K562 (cell line): Measurements from ENCODE around the gene TSC22D1. TPM values are rescaled to one million over a fixed set of nuclear protein-coding genes. Genes with fewer than 3 reads are reported as not detected.
A peak's percentile ranks its signal among the peaks of the same experiment; 100 is the strongest.

Experiments used
- ATAC-seq: fragments of 200-7000 bp; cut with Tn5 transposase; 3 replicates; pipeline ENCODE4 v1.9.1; 2020; ENCODE audit warnings: moderate library complexity
- BruUV-seq: library from RNA; stranded (reverse); fragments of 400-500 nt; replicated peaks from 2 replicates; lab custom pipeline; 2021; lab: Mats Ljungman, UMichigan
- CTCF ChIA-PET: fragments of 300-600 bp; formaldehyde crosslinking; extraction: SDS; loops from one replicate; lab custom pipeline; 2021; ENCODE audit warnings: low intra/inter-chr PET ratio; lab: Yijun Ruan, JAX
- POLR2A ChIA-PET: fragments of 300-600, 350-650 bp; sonication (Branson Sonifier 250); formaldehyde crosslinking; extraction: SDS; loops from one replicate; lab custom pipeline; 2021; ENCODE audit warnings: antibody characterized with exemption, inconsistent platforms; lab: Yijun Ruan, JAX
- DNase-seq, 4 experiments: peaks; one replicate each; pipeline versions ENCODE4 v3.0.0 to v3.0.0-alpha.2; 2011 to 2018; ENCODE audit warnings: low spot score in 3 of 4, mixed read lengths in 3 of 4; ENCODE audit errors: extremely low read depth in 1 of 4
- FAIRE-seq: peaks from 2 replicates; lab custom pipeline; 2011; peaks lifted over from hg19 to GRCh38; lab: Jason Lieb, UNC
- H2AFZ ChIP-seq: 2 replicates; pipeline ENCODE4 v1.6.0; 2011; ENCODE audit warnings: low read depth, low read length, control low read depth, inconsistent platforms
- H3K27ac ChIP-seq: fragments of 200-600 bp; 3 replicates; pipeline ENCODE4 v1.8.0; 2011; ENCODE audit warnings: low read depth, mild to moderate bottlenecking, control low read depth, inconsistent platforms, low read length, moderate library complexity, mixed read lengths; ENCODE audit errors: extremely low read depth
- H3K27me3 ChIP-seq, 2 experiments: fragments of 300-600 bp in 1 of 2; 2 replicates in 1 of 2; 3 replicates in 1 of 2; pipeline versions ENCODE4 v1.6.0 to v1.8.0; 2011; ENCODE audit warnings: inconsistent platforms in 2 of 2, low read length in 2 of 2, mild to moderate bottlenecking in 1 of 2, mixed read lengths in 1 of 2, moderate library complexity in 1 of 2; ENCODE audit not compliant: control insufficient read depth in 2 of 2, insufficient read depth in 2 of 2
- H3K36me3 ChIP-seq: fragments of 300-600 bp; 3 replicates; pipeline ENCODE4 v1.8.0; 2011; ENCODE audit warnings: mild to moderate bottlenecking, low read length, inconsistent platforms; ENCODE audit not compliant: control insufficient read depth, insufficient read depth
- H3K4me1 ChIP-seq, 2 experiments: fragments of 200-600 bp in 1 of 2; replicated peaks in 1 of 2; 2 replicates in 1 of 2; 3 replicates in 1 of 2; pipeline versions ENCODE4 v1.5.1 to v1.8.0; 2011; ENCODE audit warnings: inconsistent platforms in 2 of 2, low read length in 2 of 2, mild to moderate bottlenecking in 1 of 2, mixed read lengths in 1 of 2, moderate library complexity in 1 of 2; ENCODE audit not compliant: control insufficient read depth in 2 of 2, insufficient read depth in 2 of 2
- H3K4me2 ChIP-seq: 2 replicates; pipeline ENCODE4 v1.6.1; 2011; ENCODE audit warnings: low read length, control low read depth, inconsistent platforms, mixed read lengths; ENCODE audit not compliant: insufficient read depth
- H3K4me3 ChIP-seq: fragments of 200-600 bp; sonication (generic), shearing (Covaris generic); 2 replicates; pipeline ENCODE4 v1.5.1; 2016; ENCODE audit warnings: control low read depth, inconsistent platforms
- H3K79me2 ChIP-seq: fragments of 200-600 bp; 3 replicates; pipeline ENCODE4 v1.8.0; 2011; ENCODE audit warnings: low read length, inconsistent platforms; ENCODE audit not compliant: control insufficient read depth, insufficient read depth
- H3K9ac ChIP-seq, 2 experiments: 2 replicates each; pipeline versions ENCODE4 v1.6.0 to v1.6.1; 2011; ENCODE audit warnings: low read depth in 2 of 2, low read length in 2 of 2, control low read depth in 1 of 2, inconsistent platforms in 1 of 2, mild to moderate bottlenecking in 1 of 2, mixed read lengths in 1 of 2; ENCODE audit not compliant: insufficient read depth in 1 of 2
- H3K9me1 ChIP-seq: one replicate; pipeline ENCODE4 v1.6.0; 2011; ENCODE audit warnings: inconsistent platforms, mild to moderate bottlenecking, low read length, moderate library complexity; ENCODE audit not compliant: control insufficient read depth, insufficient read depth
- H3K9me3 ChIP-seq: replicated peaks from 2 replicates; pipeline ENCODE4 v1.5.1; 2011; ENCODE audit warnings: low read depth, low read length, inconsistent platforms; ENCODE audit not compliant: control insufficient read depth, insufficient read depth
- H4K20me1 ChIP-seq: replicated peaks from 2 replicates; pipeline ENCODE4 v1.6.1; 2011; ENCODE audit warnings: low read length, inconsistent platforms, mixed read lengths; ENCODE audit not compliant: control insufficient read depth, insufficient read depth
- CBX5 ChIP-seq: IDR thresholded peaks from 2 replicates; pipeline ENCODE4 v1.6.1; 2014; ENCODE audit warnings: low read depth, borderline replicate concordance
- CREB1 ChIP-seq, 2 experiments: sonication (generic) in 1 of 2; formaldehyde crosslinking in 1 of 2; IDR thresholded peaks; 2 replicates each; pipeline versions ENCODE4 v1.6.1 to v1.8.0; 2012 to 2022; ENCODE audit warnings: inconsistent platforms in 1 of 2, mild to moderate bottlenecking in 1 of 2, missing genetic modification reagents in 1 of 2, moderate library complexity in 1 of 2
- KLF6 ChIP-seq: fragments of 250-450 bp; sonication (Bioruptor Pico); IDR thresholded peaks from 2 replicates; pipeline ENCODE4 v1.4.0; 2020; ENCODE audit warnings: mild to moderate bottlenecking, moderate library complexity, borderline replicate concordance
- RBM25 ChIP-seq: fragments of 200-400 bp; formaldehyde crosslinking; IDR thresholded peaks from 2 replicates; pipeline ENCODE4 v1.6.1; 2018; ENCODE audit warnings: low read length, low read depth, moderate library complexity; ENCODE audit not compliant: severe bottlenecking
- RFX1 ChIP-seq: fragments of 450-650 bp; IDR thresholded peaks from 2 replicates; pipeline ENCODE4 v1.6.1; 2016; ENCODE audit warnings: mild to moderate bottlenecking, moderate library complexity
- ZNF785 ChIP-seq: fragments of 250-450 bp; sonication (Bioruptor Pico); IDR thresholded peaks from 2 replicates; pipeline ENCODE4 v1.4.0; 2020; ENCODE audit warnings: mild to moderate bottlenecking
- WGBS: fragments of 100-300 bp; shearing (Covaris generic); methylation state at CpG from one replicate; pipeline ENCODE4 v1.1.6; 2016; ENCODE audit warnings: low coverage, mixed read lengths; ENCODE audit not compliant: insufficient coverage; ENCODE audit errors: missing lambda C conversion rate; 5-methylcytosine and 5-hydroxymethylcytosine counted together
- in situ Hi-C: fragments of 300-500 bp; cut with MboI; formaldehyde crosslinking; loops from 4 replicates; pipeline ENCODE4 v1.15.0; 2018; ENCODE audit warnings: inconsistent platforms, mixed read lengths
- intact Hi-C: fragments of 100-400 bp; cut with micrococcal nuclease; formaldehyde crosslinking; loops from 2 replicates; pipeline ENCODE4 v1.14.2; 2022
- polyA plus RNA-seq, 8 experiments: library from polyadenylated mRNA; depleted of rRNA in 4 of 8; stranded (reverse) in 5 of 8; unstranded in 3 of 8; fragments of >200 nt; fragmentation: Nextera tagmentation in 2 of 8; fragmentation: Illumina TruSeq in 1 of 8; extraction: Ambion mirVana in 2 of 8; extraction: Trizol in 1 of 8; gene quantifications; 2 replicates each; pipeline versions ENCODE4 v1.2.1 to v1.2.3, GENCODE V29; 2011 to 2014; ENCODE audit warnings: inconsistent platforms in 1 of 8, missing spikeins in 1 of 8
- total RNA-seq, 7 experiments: library from RNA; depleted of rRNA in 6 of 7; stranded (reverse); fragments of >200 nt in 6 of 7; fragmentation: Illumina TruSeq in 2 of 7; extraction: Trizol in 2 of 7; gene quantifications; 2 replicates each; pipeline versions ENCODE4 v1.2.1 to v1.2.3, GENCODE V29; 2011 to 2021; ENCODE audit warnings: low replicate concordance in 1 of 7
- TF ChIP-seq, protein P1 (sequence below): fragments of 250-450 bp; sonication (Bioruptor Pico); IDR thresholded peaks from 2 replicates; pipeline ENCODE4 v1.8.0; 2021; ENCODE audit warnings: mild to moderate bottlenecking, moderate library complexity
- TF ChIP-seq, protein P2 (sequence below), 2 experiments: fragments of 450-650 bp; conservative IDR thresholded peaks; 2 replicates each; pipeline ENCODE4 v1.6.1; 2017; ENCODE audit warnings: mild to moderate bottlenecking in 2 of 2, moderate library complexity in 2 of 2
- TF ChIP-seq, protein P3 (sequence below): IDR thresholded peaks from 2 replicates; pipeline ENCODE4 v1.6.1; 2014; ENCODE audit warnings: antibody characterized with exemption
- TF ChIP-seq, protein P4 (sequence below): sonication (generic); formaldehyde crosslinking; IDR thresholded peaks from 2 replicates; pipeline ENCODE4 v1.8.0; 2022; ENCODE audit warnings: mild to moderate bottlenecking, missing genetic modification reagents
- TF ChIP-seq, protein P5 (sequence below): IDR thresholded peaks from 2 replicates; pipeline ENCODE4 v1.6.1; 2011; ENCODE audit not compliant: insufficient read length; ENCODE audit errors: extremely low read depth

Gene TSC22D1
- total and polyA plus RNA-seq, 9 of the 15 experiments (the other 6 are each of a cell fraction or from before 2014, with no cell fraction given) = 2.6 to 19.8 (median 8.4) TPM

DNA sequence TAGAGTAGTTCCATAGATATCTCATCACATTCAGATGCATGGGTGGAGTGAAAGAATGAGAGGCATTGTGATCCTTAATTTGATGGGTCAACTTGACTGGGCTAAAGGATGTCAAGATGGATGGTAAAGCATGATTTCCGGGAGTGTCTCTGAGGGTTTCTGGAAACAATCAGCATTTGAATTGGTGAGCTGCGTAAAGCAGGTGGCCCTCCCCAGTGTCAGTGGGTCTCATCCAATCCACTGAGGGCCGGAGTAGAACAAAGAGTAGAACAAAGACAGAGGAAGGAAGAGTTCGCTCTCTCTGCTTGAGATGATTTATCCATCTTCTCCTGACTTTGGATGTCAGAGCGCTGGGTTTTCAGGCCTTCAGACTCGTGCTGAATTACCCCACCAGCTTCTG is 159.4 kb downstream of the TSC22D1 start:
- in situ Hi-C loops = no loop called here
- H3K36me3 ChIP-seq = no peaks in the 10 kb centered on the region
- CTCF ChIA-PET = interaction anchor here (0.7 kb wide), 1 partner anchor 13 kb away, joined by 3 read pairs; no protein-coding TSS in a partner anchor

More for the DNA sequence above, 159.4 kb downstream of the TSC22D1 start:
- H3K9me3 ChIP-seq = no peaks in the 10 kb centered on the region
- no peaks in the 10 kb centered on the region for H3K9me1 ChIP-seq
- no peaks in the 10 kb centered on the region for H4K20me1 ChIP-seq
- no peaks in the 10 kb centered on the region for H3K79me2 ChIP-seq
- 62% methylated on average over 6 of the region's 6 CpGs for WGBS
- no peak overlapping the region for H3K27ac ChIP-seq
- no peaks in the 10 kb centered on the region for H3K27me3 ChIP-seq
- intact Hi-C loops = no loop called here
- BruUV-seq = no TSS peak
- no peak overlapping the region for H3K9ac ChIP-seq
- H2AFZ ChIP-seq = 0 out of 2 replicates have a peak overlapping the region, but pooled peaks have one; percentile 26
- no peak overlapping the region for H3K4me3 ChIP-seq
- H3K4me1 ChIP-seq = peaks cover 8 to 15% of the 10 kb centered on the region in 2 experiments; a peak in 4 of 5 replicates
- FAIRE-seq (no peak), ATAC-seq (no peak), DNase-seq (no peak)
- no peak overlapping the region for H3K4me2 ChIP-seq
- POLR2A ChIA-PET = no interaction called here
- TF ChIP-seq, protein P1, sequence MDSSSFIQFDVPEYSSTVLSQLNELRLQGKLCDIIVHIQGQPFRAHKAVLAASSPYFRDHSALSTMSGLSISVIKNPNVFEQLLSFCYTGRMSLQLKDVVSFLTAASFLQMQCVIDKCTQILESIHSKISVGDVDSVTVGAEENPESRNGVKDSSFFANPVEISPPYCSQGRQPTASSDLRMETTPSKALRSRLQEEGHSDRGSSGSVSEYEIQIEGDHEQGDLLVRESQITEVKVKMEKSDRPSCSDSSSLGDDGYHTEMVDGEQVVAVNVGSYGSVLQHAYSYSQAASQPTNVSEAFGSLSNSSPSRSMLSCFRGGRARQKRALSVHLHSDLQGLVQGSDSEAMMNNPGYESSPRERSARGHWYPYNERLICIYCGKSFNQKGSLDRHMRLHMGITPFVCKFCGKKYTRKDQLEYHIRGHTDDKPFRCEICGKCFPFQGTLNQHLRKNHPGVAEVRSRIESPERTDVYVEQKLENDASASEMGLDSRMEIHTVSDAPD (CRISPR knock-in tag) = no peak
- TF ChIP-seq, protein P2, sequence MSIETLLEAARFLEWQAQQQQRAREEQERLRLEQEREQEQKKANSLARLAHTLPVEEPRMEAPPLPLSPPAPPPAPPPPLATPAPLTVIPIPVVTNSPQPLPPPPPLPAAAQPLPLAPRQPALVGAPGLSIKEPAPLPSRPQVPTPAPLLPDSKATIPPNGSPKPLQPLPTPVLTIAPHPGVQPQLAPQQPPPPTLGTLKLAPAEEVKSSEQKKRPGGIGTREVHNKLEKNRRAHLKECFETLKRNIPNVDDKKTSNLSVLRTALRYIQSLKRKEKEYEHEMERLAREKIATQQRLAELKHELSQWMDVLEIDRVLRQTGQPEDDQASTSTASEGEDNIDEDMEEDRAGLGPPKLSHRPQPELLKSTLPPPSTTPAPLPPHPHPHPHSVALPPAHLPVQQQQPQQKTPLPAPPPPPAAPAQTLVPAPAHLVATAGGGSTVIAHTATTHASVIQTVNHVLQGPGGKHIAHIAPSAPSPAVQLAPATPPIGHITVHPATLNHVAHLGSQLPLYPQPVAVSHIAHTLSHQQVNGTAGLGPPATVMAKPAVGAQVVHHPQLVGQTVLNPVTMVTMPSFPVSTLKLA (conservative IDR thresholded peaks at IDR 0.05) = no peak
- TF ChIP-seq, protein P3, sequence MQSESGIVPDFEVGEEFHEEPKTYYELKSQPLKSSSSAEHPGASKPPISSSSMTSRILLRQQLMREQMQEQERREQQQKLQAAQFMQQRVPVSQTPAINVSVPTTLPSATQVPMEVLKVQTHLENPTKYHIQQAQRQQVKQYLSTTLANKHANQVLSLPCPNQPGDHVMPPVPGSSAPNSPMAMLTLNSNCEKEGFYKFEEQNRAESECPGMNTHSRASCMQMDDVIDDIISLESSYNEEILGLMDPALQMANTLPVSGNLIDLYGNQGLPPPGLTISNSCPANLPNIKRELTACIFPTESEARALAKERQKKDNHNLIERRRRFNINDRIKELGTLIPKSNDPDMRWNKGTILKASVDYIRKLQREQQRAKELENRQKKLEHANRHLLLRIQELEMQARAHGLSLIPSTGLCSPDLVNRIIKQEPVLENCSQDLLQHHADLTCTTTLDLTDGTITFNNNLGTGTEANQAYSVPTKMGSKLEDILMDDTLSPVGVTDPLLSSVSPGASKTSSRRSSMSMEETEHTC = no peak
- TF ChIP-seq, protein P4, sequence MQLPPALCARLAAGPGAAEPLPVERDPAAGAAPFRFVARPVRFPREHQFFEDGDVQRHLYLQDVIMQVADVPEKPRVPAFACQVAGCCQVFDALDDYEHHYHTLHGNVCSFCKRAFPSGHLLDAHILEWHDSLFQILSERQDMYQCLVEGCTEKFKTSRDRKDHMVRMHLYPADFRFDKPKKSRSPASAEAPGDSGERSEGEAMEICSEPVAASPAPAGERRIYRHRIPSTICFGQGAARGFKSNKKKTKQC (CRISPR knock-in tag) = no peak
- TF ChIP-seq, protein P5, sequence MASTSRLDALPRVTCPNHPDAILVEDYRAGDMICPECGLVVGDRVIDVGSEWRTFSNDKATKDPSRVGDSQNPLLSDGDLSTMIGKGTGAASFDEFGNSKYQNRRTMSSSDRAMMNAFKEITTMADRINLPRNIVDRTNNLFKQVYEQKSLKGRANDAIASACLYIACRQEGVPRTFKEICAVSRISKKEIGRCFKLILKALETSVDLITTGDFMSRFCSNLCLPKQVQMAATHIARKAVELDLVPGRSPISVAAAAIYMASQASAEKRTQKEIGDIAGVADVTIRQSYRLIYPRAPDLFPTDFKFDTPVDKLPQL = no peak
- no peak for TF ChIP-seq ZNF785 (CRISPR knock-in tag)
- no peak for TF ChIP-seq CBX5
- no peak for TF ChIP-seq KLF6 (CRISPR knock-in tag)
- TF ChIP-seq CREB1 (IDR thresholded peaks at IDR 0.05) = no peak
- TF ChIP-seq CREB1 (CRISPR knock-in tag; IDR thresholded peaks at IDR 0.05) = no peak
- no peak for TF ChIP-seq RBM25
- TF ChIP-seq RFX1 = no peak
